Measurements from ENCODE around the gene SLC39A13.
"Not testable (repeated sequence)": the region's sequence is repeated elsewhere in the genome, so short reads cannot be mapped to it uniquely, and the experiment has no call there.

Gene SLC39A13

GRCh38 chr11:47441421-47441820 is 33.0 kb downstream of the SLC39A13 start:
- Histone ChIP-seq H3K9me3 (ENCODE audit: control insufficient read depth, insufficient read depth, low read length) (no peaks in the 10 kb centered on the region), H3K9ac (ENCODE audit: low read depth, low read length) (no peak overlapping the region), H3K4me1 (ENCODE audit: insufficient read depth, low read length) (no peaks in the 10 kb centered on the region), H3K36me3 (ENCODE audit: insufficient read depth, low read length) (no peaks in the 10 kb centered on the region)

DNA sequence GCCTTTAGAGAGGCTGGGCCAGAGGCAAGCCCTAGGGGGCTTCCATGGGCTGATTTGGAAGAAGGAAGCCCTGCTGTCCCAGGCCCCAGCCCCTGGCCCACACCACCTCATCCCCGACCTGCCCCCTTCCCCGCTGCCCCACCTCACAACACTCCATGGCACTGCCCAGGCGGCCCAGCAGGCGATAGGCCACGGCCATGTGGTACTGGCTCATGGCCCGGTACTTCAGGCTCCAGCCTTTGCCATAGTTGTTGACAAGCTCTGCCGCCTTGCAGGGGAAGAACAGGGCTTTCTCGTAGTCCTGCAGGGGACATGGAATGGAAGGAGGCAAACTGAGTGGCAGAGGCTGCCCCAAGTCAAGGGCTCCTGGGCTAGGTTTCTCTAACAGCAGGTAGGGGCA is 34.1 kb downstream of the SLC39A13 start:
- H3K9ac ChIP-seq (ENCODE audit: low read depth, low read length) = no peak overlapping the region
- H3K36me3 ChIP-seq (ENCODE audit: insufficient read depth, low read length) = no peaks in the 10 kb centered on the region
- H3K9me3 ChIP-seq (ENCODE audit: control insufficient read depth, insufficient read depth, low read length) = no peaks in the 10 kb centered on the region
- H3K4me1 ChIP-seq (ENCODE audit: insufficient read depth, low read length) = no peaks in the 10 kb centered on the region

GRCh38 chr11:47443028-47443700 is 34.8 kb downstream of the SLC39A13 start:
- Histone ChIP-seq H3K9ac (ENCODE audit: low read depth, low read length) (no peak overlapping the region), H3K36me3 (ENCODE audit: insufficient read depth, low read length) (no peaks in the 10 kb centered on the region), H3K9me3 (ENCODE audit: control insufficient read depth, insufficient read depth, low read length) (no peaks in the 10 kb centered on the region), H3K4me1 (ENCODE audit: insufficient read depth, low read length) (no peaks in the 10 kb centered on the region)

DNA sequence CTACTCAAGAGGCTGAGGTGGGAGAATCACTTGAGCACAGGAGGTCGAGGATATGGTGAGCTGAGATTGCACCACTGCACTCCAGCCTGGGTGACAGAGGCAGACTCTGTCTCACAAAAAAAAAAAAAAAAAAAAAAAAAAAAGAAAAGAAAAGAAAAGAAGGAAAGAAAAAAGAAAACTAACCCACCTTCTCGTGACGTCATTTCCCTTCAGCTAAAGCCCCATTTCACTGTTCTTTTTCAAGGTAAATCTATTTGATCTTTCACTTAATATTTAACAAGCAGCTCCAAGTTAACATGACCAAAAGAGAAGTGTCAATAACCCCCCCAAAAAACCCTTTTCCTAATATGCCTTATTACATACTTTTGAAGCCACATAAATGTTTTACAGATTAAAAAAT is 35.4 kb downstream of the SLC39A13 start:
- H3K4me1 ChIP-seq (ENCODE audit: insufficient read depth, low read length) = no peaks in the 10 kb centered on the region

DNA sequence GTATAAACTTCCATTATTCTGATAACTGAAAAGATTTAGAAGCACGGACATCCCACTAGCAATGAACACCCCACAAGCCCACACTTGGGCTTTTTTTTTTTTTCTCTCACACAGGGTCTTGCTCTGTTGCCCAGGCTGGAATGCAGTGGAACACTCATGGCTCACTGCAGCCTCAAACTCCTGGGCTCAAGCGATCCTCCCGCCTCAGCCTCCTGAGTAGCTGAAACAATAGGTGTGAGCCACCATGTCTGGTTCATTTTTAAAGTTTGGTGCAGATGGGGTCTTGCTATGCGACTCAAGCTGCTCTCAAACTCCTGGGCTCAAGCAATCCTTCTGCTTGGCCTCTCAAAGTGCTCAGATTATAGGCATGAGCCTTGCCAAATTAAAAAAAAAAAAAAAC is 37.5 kb downstream of the SLC39A13 start:
- no peaks in the 10 kb centered on the region for H3K36me3 ChIP-seq (ENCODE audit: insufficient read depth, low read length)
- H3K4me1 ChIP-seq (ENCODE audit: insufficient read depth, low read length) = no peaks in the 10 kb centered on the region
- no peak overlapping the region for H3K9ac ChIP-seq (ENCODE audit: low read depth, low read length)
- H3K9me3 ChIP-seq (ENCODE audit: control insufficient read depth, insufficient read depth, low read length) = no peaks in the 10 kb centered on the region

More for the DNA sequence above, 35.4 kb downstream of the SLC39A13 start:
- H3K9me3 ChIP-seq (ENCODE audit: control insufficient read depth, insufficient read depth, low read length) = no peaks in the 10 kb centered on the region
- H3K9ac ChIP-seq (ENCODE audit: low read depth, low read length) = no peak overlapping the region
- no peaks in the 10 kb centered on the region for H3K36me3 ChIP-seq (ENCODE audit: insufficient read depth, low read length)

GRCh38 chr11:47446833-47447232 is 38.4 kb downstream of the SLC39A13 start:
- Histone ChIP-seq H3K9ac (ENCODE audit: low read depth, low read length) (no peak overlapping the region), H3K4me1 (ENCODE audit: insufficient read depth, low read length) (no peaks in the 10 kb centered on the region), H3K9me3 (ENCODE audit: control insufficient read depth, insufficient read depth, low read length) (no peaks in the 10 kb centered on the region; the same call in 1 of the 2 replicates), H3K36me3 (ENCODE audit: insufficient read depth, low read length) (no peaks in the 10 kb centered on the region)

GRCh38 chr11:47447906-47448305 is 39.5 kb downstream of the SLC39A13 start:
- Histone ChIP-seq H3K36me3 (ENCODE audit: insufficient read depth, low read length) (no peaks in the 10 kb centered on the region), H3K9me3 (ENCODE audit: control insufficient read depth, insufficient read depth, low read length) (no peaks in the 10 kb centered on the region; the same call in 1 of the 2 replicates), H3K9ac (ENCODE audit: low read depth, low read length) (no peak overlapping the region), H3K4me1 (ENCODE audit: insufficient read depth, low read length) (no peaks in the 10 kb centered on the region)

GRCh38 chr11:47448566-47449427 is 40.4 kb downstream of the SLC39A13 start, which contains the start of gene RAPSN:
RAPSN (minus strand) TSS chr11:47449136; CDS start chr11:47448964, 172 bp downstream.
- Histone ChIP-seq H3K36me3 (ENCODE audit: insufficient read depth, low read length) (peaks cover 4% of the 10 kb centered on the region; the same call in 1 of the 2 replicates), H3K9ac (ENCODE audit: low read depth, low read length) (no peak within 1 kb of the TSS), H3K4me1 (ENCODE audit: insufficient read depth, low read length) (no peaks in the 10 kb centered on the region), H3K9me3 (ENCODE audit: control insufficient read depth, insufficient read depth, low read length) (no peaks in the 10 kb centered on the region; the same call in 1 of the 2 replicates)

DNA sequence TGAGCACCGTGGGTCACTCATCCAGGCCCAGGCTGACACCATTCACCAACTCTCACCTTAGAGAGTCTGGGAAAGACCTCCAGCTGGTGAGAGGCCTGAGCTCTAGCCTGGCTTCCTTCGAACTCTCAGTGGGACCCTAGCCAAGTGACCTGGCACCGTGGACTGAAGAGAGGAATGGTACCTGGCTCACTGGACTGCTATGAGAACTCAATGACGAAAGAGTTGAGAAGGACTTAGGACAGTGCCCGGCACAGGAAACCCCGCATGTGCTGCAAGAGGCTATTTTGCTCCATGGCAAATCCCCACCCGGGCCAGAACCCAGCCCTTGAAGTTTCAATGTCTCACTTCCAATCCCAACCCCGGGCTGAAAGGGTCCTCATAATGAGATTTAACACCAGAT is 41.2 kb downstream of the SLC39A13 start:
- H3K9me3 ChIP-seq (ENCODE audit: control insufficient read depth, insufficient read depth, low read length) = no peaks in the 10 kb centered on the region; the same call in 1 of the 2 replicates
- H3K9ac ChIP-seq (ENCODE audit: low read depth, low read length) = no peak overlapping the region
- no peaks in the 10 kb centered on the region; the same call in 1 of the 2 replicates for H3K4me1 ChIP-seq (ENCODE audit: insufficient read depth, low read length)
- peaks cover 5% of the 10 kb centered on the region; the same call in 1 of the 2 replicates for H3K36me3 ChIP-seq (ENCODE audit: insufficient read depth, low read length)

DNA sequence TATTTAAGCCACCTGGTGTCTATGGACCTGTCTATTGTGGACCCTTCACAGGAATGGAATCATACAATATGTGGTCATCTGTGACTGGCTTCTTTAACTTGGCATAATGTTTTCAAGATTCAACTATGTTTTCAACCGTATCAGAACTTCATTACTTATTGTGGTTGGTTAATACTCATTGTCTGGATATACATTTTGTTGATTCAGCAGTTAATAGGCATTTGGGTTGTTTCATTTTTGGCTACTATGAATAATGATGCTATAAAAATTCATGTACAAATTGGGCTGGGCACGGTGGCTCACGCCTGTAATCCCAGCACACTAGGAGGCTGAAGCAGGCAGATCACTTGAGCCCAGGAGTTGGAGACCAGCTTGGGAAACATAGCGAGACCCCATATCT is 43.0 kb downstream of the SLC39A13 start:
- Histone ChIP-seq H3K4me1 (ENCODE audit: insufficient read depth, low read length) (no peaks in the 10 kb centered on the region; the same call in 1 of the 2 replicates), H3K36me3 (ENCODE audit: insufficient read depth, low read length) (peaks cover 5% of the 10 kb centered on the region; the same call in 1 of the 2 replicates), H3K9me3 (ENCODE audit: control insufficient read depth, insufficient read depth, low read length) (no peaks in the 10 kb centered on the region; the same call in 1 of the 2 replicates), H3K9ac (ENCODE audit: low read depth, low read length) (no peak overlapping the region)

- no peaks in the 10 kb centered on the region; the same call in 1 of the 2 replicates for H3K9me3 ChIP-seq (ENCODE audit: control insufficient read depth, insufficient read depth, low read length)
- H3K9ac ChIP-seq (ENCODE audit: low read depth, low read length) = no peak overlapping the region
- no peaks in the 10 kb centered on the region; the same call in 1 of the 2 replicates for H3K4me1 ChIP-seq (ENCODE audit: insufficient read depth, low read length)
- H3K36me3 ChIP-seq (ENCODE audit: insufficient read depth, low read length) = peaks cover 5% of the 10 kb centered on the region; the same call in 1 of the 2 replicates
These were observed 43.6 kb downstream of the SLC39A13 start for GRCh38 chr11:47451990-47452389.

DNA sequence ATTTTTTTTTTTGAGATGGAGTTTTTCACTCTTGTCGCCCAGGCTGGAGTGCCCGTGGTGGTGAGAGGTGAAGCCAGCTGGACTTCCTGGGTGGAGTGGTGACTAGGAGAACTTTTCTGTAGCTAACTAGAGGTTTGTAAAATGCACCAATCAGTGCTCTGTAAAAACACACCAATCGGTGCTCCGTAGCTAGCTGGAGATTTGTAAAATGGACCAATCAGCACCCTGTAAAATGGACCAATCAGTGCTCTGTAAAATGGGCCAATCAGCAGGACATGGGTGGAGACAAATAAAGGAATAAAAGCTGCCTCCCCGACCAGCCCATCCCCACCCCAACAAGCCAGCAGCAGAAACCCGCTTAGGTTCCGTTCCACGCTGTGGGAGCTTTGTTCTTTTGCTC is 45.0 kb downstream of the SLC39A13 start:
- no peaks in the 10 kb centered on the region; the same call in 1 of the 2 replicates for H3K9me3 ChIP-seq (ENCODE audit: control insufficient read depth, insufficient read depth, low read length)
- H3K9ac ChIP-seq (ENCODE audit: low read depth, low read length) = no peak overlapping the region
- no peaks in the 10 kb centered on the region; the same call in 1 of the 2 replicates for H3K4me1 ChIP-seq (ENCODE audit: insufficient read depth, low read length)
- peaks cover 5% of the 10 kb centered on the region; the same call in 1 of the 2 replicates for H3K36me3 ChIP-seq (ENCODE audit: insufficient read depth, low read length)

- H3K36me3 ChIP-seq (ENCODE audit: insufficient read depth, low read length); H3K9ac ChIP-seq (ENCODE audit: low read depth, low read length); H3K4me1 ChIP-seq (ENCODE audit: insufficient read depth, low read length); H3K9me3 ChIP-seq (ENCODE audit: control insufficient read depth, insufficient read depth, low read length): not testable (repeated sequence)
These were observed 45.9 kb downstream of the SLC39A13 start for GRCh38 chr11:47454258-47454671.

DNA sequence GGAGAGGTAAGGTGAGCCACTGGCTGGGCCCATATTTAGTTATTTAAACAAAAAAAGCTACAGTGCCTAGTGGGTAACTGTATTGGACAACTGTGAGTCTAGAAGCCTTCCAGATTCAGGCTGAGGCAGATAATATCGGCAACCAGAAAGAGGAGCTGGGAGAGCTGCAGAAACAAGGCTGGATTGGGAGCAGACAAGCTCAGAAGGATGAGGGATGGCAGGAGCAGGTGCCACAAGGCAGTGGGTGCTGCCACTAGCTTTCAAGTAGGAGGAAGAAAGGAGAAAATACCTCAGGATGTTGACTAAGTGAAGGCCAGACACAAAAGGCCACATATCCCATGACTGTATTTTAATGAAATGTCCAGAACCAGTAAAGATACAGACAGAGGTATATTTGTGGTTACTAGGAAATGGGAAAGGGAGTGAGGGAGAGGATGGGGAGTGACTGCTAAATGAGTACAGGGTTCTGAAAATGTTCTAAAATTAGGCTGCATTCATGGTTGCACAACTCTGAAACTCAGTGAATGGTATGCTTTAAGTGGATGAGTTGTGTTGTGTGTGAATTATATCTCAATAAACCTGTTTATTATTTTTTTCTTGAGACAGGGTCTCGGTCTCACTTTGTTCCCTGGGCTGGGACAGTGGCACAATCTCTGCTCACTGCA is 52.3 kb downstream of the SLC39A13 start:
- Histone ChIP-seq H3K9ac (ENCODE audit: low read depth, low read length) (no peak overlapping the region), H3K36me3 (ENCODE audit: insufficient read depth, low read length) (peaks cover 5% of the 10 kb centered on the region; the same call in 1 of the 2 replicates), H3K4me1 (ENCODE audit: insufficient read depth, low read length) (peaks cover 9% of the 10 kb centered on the region; the same call in 1 of the 2 replicates), H3K9me3 (ENCODE audit: control insufficient read depth, insufficient read depth, low read length) (no peaks in the 10 kb centered on the region)

All from ES-I3 (cell line).